Transverse colon (tissue), 4 donors: ENCODE measurements around the gene OR13C8. TPM values are rescaled to one million over a fixed set of nuclear protein-coding genes. Genes with fewer than 3 reads are reported as not detected.

Experiments
- DNase-seq: peaks from one replicate; pipeline ENCODE4 v3.0.0-alpha.2; 2019
- H3K27ac ChIP-seq, 4 donors: fragments of 200-600 bp; sonication (generic); 2 replicates each; pipeline ENCODE4 v1.5.1; 2016 to 2018; ENCODE audit warnings: inconsistent platforms in 4 of 4
- H3K27me3 ChIP-seq: fragments of 200-600 bp; sonication (generic); 2 replicates; pipeline ENCODE4 v1.5.1; 2017; ENCODE audit warnings: inconsistent platforms
- H3K36me3 ChIP-seq, 4 donors: fragments of 200-600 bp; sonication (generic); 2 replicates each; pipeline ENCODE4 v1.5.1; 2017 to 2019; ENCODE audit warnings: inconsistent platforms in 4 of 4
- H3K4me1 ChIP-seq, 4 donors: fragments of 200-600 bp; sonication (generic); 2 replicates each; pipeline ENCODE4 v1.5.1; 2017 to 2020; ENCODE audit warnings: inconsistent platforms in 4 of 4
- H3K4me3 ChIP-seq, 4 donors: fragments of 200-600 bp; sonication (generic); 1 replicate in 1 of 4; 2 replicates in 3 of 4; pipeline versions ENCODE4 v1.5.1 to v1.6.1; 2017 to 2019; ENCODE audit warnings: inconsistent platforms in 4 of 4
- H3K9me3 ChIP-seq, 2 donors: fragments of 200-600 bp; sonication (generic); 2 replicates each; pipeline ENCODE4 v1.5.1; 2017 to 2019; ENCODE audit warnings: inconsistent platforms in 2 of 2
- EP300 ChIP-seq: sonication (generic); formaldehyde crosslinking; IDR thresholded peaks from one replicate; pipeline ENCODE4 v1.6.1; 2017; ENCODE audit warnings: antibody characterized with exemption, low read depth
- POLR2A ChIP-seq: fragments of 450-650 bp; IDR thresholded peaks from one replicate; pipeline ENCODE4 v1.6.1; 2016; ENCODE audit warnings: antibody characterized with exemption, mild to moderate bottlenecking, moderate library complexity
- POLR2AphosphoS5 ChIP-seq, 3 donors: sonication (generic); formaldehyde crosslinking; IDR thresholded peaks; one replicate each; pipeline ENCODE4 v1.6.1; 2016; ENCODE audit warnings: antibody characterized with exemption in 3 of 3
- WGBS, 2 donors: methylation state at CpG; one replicate each; pipeline ENCODE4 v1.1.5; 2018; ENCODE audit warnings: low coverage in 1 of 2; 5-methylcytosine and 5-hydroxymethylcytosine counted together
- in situ Hi-C, 4 donors: fragments of 200-750 bp; cut with MboI; loops; one replicate each; pipeline versions ENCODE4 v1.15.0 to v1.15.1; 2017; ENCODE audit warnings: low sequenced_read_pairs in 3 of 4, low pct_ligation_motif_present in 1 of 4, low pct_unique_long_range_greater_than_20kb in 1 of 4
- intact Hi-C: fragments of 100-400 bp; cut with DNase I; formaldehyde crosslinking; loops from one replicate; pipeline ENCODE4 v1.15.1; 2023; ENCODE audit warnings: low total_unique reads
- total RNA-seq, 4 donors: library from RNA; depleted of rRNA; stranded (reverse); fragments of >200 nt; gene quantifications; one replicate each; pipeline ENCODE4 v1.1.0, GENCODE V29; 2016
- TF ChIP-seq, protein P1 (sequence below), 5 experiments: fragments of 200-600 bp in 3 of 5; fragments of 450-650 bp in 2 of 5; sonication (generic) in 3 of 5; IDR thresholded peaks; 1 replicate in 2 of 5; 2 replicates in 3 of 5; pipeline ENCODE4 v1.5.1; 2016 to 2017; ENCODE audit warnings: antibody characterized with exemption in 5 of 5, inconsistent platforms in 3 of 5, mild to moderate bottlenecking in 2 of 5, moderate library complexity in 1 of 5

OR13C8 gene
- total RNA-seq, 4 donors from 2014 or later, result not detected

DNA sequence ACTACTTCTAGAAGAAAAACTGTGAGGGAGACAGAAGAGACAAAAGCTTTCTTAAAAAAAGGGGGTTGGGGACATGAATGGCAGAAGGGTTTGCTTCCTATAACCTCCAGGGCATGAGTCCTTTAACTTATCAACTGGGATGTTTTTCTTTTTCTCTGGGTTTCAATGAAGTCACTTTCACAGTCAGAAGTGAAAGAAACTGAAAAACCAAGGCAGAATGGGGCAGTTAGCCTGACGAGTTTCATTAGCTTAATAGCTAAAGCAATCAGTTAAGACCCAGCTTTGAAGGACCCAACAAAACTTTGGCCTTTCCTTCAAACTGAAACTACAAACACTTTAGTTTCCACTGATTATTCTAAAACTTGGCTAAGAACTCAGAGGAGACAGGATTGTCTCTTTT, 4.6 kb upstream of the OR13C8 start:
- no peak overlapping the region for H3K4me3 ChIP-seq
- H3K4me1 ChIP-seq, result no peaks in the 10 kb centered on the region
- WGBS, 2 donors, result 33 to 42% methylated on average over 1 of the region's 1 CpG
- no peaks in the 10 kb centered on the region for H3K9me3 ChIP-seq
- in situ Hi-C loops, result no loop called here
- no peaks in the 10 kb centered on the region for H3K27me3 ChIP-seq
- no peak overlapping the region for H3K27ac ChIP-seq
- DNase-seq, result no peak
- TF ChIP-seq POLR2A (no peak), EP300 (no peak), POLR2AphosphoS5 (IDR thresholded peaks at IDR 0.05) (no peak)
- TF ChIP-seq, protein P1, sequence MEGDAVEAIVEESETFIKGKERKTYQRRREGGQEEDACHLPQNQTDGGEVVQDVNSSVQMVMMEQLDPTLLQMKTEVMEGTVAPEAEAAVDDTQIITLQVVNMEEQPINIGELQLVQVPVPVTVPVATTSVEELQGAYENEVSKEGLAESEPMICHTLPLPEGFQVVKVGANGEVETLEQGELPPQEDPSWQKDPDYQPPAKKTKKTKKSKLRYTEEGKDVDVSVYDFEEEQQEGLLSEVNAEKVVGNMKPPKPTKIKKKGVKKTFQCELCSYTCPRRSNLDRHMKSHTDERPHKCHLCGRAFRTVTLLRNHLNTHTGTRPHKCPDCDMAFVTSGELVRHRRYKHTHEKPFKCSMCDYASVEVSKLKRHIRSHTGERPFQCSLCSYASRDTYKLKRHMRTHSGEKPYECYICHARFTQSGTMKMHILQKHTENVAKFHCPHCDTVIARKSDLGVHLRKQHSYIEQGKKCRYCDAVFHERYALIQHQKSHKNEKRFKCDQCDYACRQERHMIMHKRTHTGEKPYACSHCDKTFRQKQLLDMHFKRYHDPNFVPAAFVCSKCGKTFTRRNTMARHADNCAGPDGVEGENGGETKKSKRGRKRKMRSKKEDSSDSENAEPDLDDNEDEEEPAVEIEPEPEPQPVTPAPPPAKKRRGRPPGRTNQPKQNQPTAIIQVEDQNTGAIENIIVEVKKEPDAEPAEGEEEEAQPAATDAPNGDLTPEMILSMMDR (IDR thresholded peaks at IDR 0.05), result no peak
- intact Hi-C loops, result no loop called here
- H3K36me3 ChIP-seq, result no peaks in the 10 kb centered on the region

DNA sequence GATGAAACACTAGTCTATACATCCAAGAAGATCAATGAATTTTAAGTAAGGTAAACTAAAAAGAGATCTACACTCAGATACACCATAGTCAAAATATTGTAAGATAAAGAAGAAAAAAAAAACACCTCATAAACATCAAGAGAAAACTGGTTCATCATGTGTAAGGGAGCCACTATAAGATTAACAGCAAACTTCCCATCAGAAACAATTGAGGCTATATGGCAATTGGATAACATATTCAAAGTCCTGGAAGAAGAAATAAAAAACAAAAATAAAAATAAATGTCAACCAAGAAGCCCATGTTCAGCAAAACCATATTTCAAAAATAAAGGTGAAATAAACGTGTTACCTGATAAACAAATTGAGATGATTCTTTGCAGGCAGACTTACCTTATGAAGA, 3.6 kb downstream of the OR13C8 start:
- no peaks in the 10 kb centered on the region for H3K27me3 ChIP-seq
- TF ChIP-seq POLR2AphosphoS5 (IDR thresholded peaks at IDR 0.05), result no peak
- H3K4me1 ChIP-seq, result no peaks in the 10 kb centered on the region
- no peak overlapping the region for H3K27ac ChIP-seq
- intact Hi-C loops, result no loop called here
- no peak for DNase-seq
- H3K4me3 ChIP-seq, result no peak overlapping the region
- in situ Hi-C loops, result no loop called here
- WGBS, 2 donors, result 67 to 69% methylated on average over 1 of the region's 1 CpG
- H3K9me3 ChIP-seq, result peaks cover 0 to 8% of the 10 kb centered on the region in 2 donors
- no peaks in the 10 kb centered on the region for H3K36me3 ChIP-seq

DNA sequence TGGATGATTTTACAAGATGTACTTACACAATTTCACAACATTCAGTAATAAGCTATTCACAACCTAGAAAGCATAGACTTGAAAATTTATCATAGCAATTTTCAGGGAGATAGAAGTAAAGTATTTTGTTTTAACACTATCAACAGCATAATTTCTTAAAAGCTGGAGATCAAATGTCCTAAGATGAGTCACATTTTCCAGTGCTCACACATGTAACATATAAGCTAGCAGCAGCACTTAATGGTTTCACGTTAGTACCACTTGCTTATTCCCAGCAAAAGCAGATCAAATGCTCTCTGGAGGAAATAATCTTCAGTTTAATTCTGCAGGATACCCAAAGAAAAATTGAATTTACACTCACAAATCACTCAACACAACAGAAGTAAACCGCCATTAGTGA, 6.5 kb downstream of the OR13C8 start:
- H3K4me3 ChIP-seq, result no peak overlapping the region
- H3K36me3 ChIP-seq, result no peaks in the 10 kb centered on the region
- TF ChIP-seq EP300, result no peak
- no peak for TF ChIP-seq POLR2A
- TF ChIP-seq, protein P1 (IDR thresholded peaks at IDR 0.05), result no peak
- no peak for TF ChIP-seq POLR2AphosphoS5 (IDR thresholded peaks at IDR 0.05)
- H3K4me1 ChIP-seq, result no peaks in the 10 kb centered on the region
- peaks cover 0 to 8% of the 10 kb centered on the region in 2 donors for H3K9me3 ChIP-seq
- no peaks in the 10 kb centered on the region for H3K27me3 ChIP-seq
- in situ Hi-C loops (no loop called here), intact Hi-C loops (no loop called here)
- WGBS, 2 donors, result 59 to 77% methylated on average over 2 of the region's 2 CpGs
- DNase-seq, result no peak
- H3K27ac ChIP-seq, result no peak overlapping the region

DNA sequence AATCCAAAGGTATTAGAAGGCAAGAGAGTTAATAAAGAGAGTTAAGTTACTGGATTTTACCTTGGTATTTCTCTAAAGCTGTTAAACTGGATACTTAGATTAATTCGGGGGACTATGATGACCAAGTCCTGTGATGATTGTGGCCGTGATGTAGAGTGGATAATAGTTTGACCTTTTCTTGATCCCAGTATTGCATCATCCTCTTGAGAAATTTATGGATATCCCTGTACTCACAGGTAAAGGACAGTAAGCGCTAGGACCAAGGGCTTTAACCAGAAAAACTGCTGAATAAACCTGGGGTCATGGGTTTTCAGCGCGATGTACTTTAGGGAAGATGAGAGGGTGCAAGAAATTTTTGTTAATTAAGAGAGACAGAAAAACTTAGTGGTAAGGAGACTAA, 8.3 kb downstream of the OR13C8 start:
- in situ Hi-C loops, result no loop called here
- no peaks in the 10 kb centered on the region for H3K27me3 ChIP-seq
- H3K4me1 ChIP-seq, result no peaks in the 10 kb centered on the region
- intact Hi-C loops, result no loop called here
- no peaks in the 10 kb centered on the region for H3K36me3 ChIP-seq
- H3K4me3 ChIP-seq, result no peak overlapping the region
- WGBS, 2 donors, result 75 to 82% methylated on average over 5 of the region's 5 CpGs
- peaks cover 0 to 6% of the 10 kb centered on the region in 2 donors for H3K9me3 ChIP-seq
- TF ChIP-seq, protein P1 (IDR thresholded peaks at IDR 0.05), result no peak
- TF ChIP-seq POLR2AphosphoS5 (IDR thresholded peaks at IDR 0.05) (no peak), EP300 (no peak), POLR2A (no peak)
- DNase-seq, result no peak
- no peak overlapping the region for H3K27ac ChIP-seq

DNA sequence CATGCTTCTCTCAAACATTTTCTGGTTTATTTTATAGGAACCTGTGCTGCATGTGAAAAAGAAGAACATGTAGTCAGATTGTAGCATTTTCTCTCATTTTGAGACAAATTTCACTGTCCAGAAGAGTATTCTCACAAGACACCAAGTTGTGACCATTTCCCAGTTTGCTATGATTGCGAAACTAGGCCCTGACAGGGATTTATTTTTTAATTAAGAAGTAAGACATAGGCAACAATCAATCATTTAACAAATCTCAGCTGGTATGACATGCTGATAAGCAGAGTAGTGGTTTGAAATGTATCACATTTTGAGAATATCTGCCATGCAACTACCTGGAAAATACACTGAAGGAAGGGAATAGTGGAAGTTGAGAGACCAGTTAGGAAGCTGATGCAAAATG, 11.6 kb downstream of the OR13C8 start:
- TF ChIP-seq POLR2A (no peak), EP300 (no peak), POLR2AphosphoS5 (IDR thresholded peaks at IDR 0.05) (no peak)
- TF ChIP-seq, protein P1 (IDR thresholded peaks at IDR 0.05), result no peak
- H3K4me1 ChIP-seq, result no peaks in the 10 kb centered on the region
- no peak overlapping the region for H3K27ac ChIP-seq
- in situ Hi-C loops (no loop called here), intact Hi-C loops (no loop called here)
- WGBS, 2 donors, result 88% methylated on average over 1 of the region's 1 CpG
- no peak overlapping the region for H3K4me3 ChIP-seq
- H3K9me3 ChIP-seq, result no peaks in the 10 kb centered on the region
- no peaks in the 10 kb centered on the region for H3K36me3 ChIP-seq
- H3K27me3 ChIP-seq, result no peaks in the 10 kb centered on the region
- no peak for DNase-seq
